GM12875 (cell line): ENCODE data around the gene GTF2H3.

Experiments
- H3K4me3 ChIP-seq: one replicate; pipeline ENCODE4 v1.5.1; 2011; ENCODE audit warnings: low read depth, low read length, control low read depth
- TF ChIP-seq, protein P1 (sequence below): IDR thresholded peaks from 2 replicates; pipeline ENCODE4 v1.5.1; 2011; ENCODE audit warnings: low read depth, mild to moderate bottlenecking, control low read depth, inconsistent platforms, low read length, moderate library complexity, borderline replicate concordance; ENCODE audit not compliant: insufficient read depth

GTF2H3 gene

DNA sequence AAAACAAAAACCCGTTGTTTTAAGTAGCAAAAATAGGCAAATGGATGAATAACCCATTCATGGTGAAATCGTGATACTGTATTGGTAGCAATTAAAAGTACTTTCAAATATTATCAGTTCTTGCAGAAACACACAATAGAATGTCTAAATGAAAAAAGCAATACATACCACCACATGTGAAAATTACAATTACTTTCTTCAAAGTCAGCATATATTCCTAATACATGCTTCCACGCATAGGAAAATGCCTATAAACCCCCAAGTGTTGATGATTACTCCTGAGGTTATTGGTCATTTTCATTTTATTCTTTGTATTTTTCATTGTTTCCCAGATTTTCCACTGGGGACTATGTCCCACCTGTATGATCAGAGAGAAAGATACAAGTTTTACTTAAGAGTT is 16.5 kb upstream of the GTF2H3 start:
- TF ChIP-seq, protein P1, sequence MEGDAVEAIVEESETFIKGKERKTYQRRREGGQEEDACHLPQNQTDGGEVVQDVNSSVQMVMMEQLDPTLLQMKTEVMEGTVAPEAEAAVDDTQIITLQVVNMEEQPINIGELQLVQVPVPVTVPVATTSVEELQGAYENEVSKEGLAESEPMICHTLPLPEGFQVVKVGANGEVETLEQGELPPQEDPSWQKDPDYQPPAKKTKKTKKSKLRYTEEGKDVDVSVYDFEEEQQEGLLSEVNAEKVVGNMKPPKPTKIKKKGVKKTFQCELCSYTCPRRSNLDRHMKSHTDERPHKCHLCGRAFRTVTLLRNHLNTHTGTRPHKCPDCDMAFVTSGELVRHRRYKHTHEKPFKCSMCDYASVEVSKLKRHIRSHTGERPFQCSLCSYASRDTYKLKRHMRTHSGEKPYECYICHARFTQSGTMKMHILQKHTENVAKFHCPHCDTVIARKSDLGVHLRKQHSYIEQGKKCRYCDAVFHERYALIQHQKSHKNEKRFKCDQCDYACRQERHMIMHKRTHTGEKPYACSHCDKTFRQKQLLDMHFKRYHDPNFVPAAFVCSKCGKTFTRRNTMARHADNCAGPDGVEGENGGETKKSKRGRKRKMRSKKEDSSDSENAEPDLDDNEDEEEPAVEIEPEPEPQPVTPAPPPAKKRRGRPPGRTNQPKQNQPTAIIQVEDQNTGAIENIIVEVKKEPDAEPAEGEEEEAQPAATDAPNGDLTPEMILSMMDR, result no peak
- H3K4me3 ChIP-seq, result no peak overlapping the region

DNA sequence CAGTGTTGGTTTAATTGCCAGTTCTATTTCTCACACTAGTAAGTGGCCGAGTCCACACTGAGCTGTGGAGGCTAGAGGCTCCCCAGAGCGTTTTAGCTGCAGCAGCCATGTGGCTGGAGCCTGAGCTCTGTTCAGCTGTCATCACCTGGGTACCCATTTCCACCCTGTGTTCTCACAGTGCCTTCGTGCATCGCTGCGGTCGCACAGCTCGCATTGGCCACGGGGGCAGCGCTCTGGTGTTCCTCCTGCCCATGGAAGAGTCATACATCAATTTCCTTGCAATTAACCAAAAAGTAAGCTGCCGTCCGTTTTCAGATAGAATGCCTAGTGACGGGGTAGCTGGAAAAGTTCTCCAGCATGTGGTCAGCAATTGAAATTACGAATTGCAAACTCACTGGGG is 16.0 kb upstream of the GTF2H3 start:
- TF ChIP-seq, protein P1, result no peak
- H3K4me3 ChIP-seq, result no peak overlapping the region

DNA sequence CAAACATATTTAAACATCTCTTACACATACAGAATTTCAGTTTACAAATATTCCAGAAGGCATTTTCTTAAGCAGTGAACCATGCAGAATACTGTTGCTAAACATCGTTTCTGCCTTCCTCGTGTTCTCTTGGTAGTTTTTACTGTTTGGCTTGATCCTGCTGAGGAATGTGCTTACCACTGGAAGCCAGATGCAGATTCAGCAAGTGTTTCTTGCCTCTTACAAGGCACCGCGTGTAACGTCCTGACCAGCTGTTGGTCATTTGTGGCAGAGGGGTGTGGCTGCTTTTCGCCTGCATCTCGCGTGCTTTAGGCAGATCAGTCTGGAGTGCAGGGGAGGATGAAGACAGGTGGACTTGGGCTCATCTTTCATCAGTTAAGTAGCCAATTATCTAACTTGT is 12.5 kb upstream of the GTF2H3 start:
- TF ChIP-seq, protein P1, result no peak

DNA sequence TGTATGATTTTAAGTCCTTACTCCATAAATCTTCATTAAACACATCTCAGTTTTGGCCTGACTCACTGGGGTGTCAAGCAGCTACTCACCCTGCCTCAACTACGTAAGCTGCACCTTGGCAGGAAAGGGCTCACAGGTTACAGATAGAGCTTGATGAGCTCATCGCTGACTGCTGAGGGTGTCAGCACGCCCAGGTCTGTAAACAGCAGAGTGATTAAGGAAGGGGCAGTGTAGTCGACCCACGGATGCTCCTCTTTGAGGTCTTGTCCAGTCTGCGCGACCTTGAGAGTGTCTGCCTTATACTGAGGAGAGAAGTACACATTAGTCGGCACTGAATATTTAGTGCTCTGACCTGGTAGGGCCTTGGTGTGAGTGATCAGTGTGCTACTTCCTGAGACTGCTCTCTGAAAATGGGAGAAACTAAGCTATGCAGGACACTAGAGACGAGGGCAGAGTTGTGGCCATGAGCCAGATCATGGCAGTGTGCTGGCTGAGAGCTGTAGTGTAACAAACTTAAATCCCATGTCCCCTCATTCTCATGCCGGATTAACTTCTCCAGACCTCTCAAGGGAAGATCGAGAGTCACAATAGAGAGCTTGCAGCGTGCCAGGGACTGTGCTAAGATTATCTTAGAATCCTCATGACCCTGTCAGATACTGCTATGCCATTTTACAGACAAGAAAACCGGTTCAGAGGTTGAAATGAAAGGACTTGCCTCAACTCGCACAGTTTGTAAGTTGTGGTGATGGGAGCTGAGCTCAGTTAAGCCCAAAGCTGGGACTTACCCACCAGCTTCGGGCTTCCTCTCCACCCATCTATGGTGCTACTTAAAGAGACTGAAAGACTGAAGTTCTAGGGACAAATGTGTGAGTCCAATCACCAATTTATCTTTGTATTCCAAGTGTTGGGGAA is 11.8 kb upstream of the GTF2H3 start:
- TF ChIP-seq, protein P1, result no peak
- no peak overlapping the region for H3K4me3 ChIP-seq

More for the DNA sequence above, 12.5 kb upstream of the GTF2H3 start:
- H3K4me3 ChIP-seq, result no peak overlapping the region

DNA sequence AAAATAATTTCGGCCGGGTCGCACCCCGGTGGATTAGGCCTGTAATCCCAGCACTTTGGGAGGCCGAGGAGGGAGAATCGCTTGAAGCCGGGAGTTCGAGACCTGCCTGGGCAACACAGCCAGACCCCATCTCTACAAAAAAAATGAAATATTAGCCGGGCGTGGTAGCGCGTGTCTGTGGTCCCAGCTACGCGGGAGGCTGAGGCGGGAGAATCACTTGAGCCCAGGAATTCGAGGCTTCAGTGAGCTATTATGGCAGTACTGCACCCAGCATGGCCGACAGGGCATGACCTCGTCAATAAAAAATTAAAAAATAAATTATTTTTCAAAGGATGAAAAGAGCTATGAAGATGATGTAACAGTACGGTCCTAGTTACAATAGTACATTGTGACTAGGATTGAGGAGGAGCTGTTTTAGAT is 523 bp downstream of the GTF2H3 start:
- H3K4me3 ChIP-seq, result peak overlapping the region; percentile 81
- TF ChIP-seq, protein P1, result no peak

DNA sequence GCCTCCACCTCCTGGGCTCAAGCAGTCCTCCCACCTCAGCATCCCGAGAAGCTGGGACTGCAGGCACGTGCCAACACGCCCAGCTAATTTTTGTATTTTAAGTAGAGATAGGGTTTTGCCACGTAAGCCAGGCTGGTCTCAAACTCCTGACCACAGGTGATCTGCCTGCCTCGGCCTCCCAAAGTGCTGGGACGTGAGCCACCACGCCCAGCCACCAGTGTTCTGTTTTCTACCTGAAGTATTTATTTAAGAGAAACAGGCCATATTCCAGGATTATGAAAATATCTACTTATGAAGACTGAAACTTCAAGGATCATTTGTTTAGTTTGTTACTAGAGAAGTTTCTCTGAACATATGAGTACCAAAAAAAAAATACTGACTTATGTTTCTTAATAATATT is 10.3 kb downstream of the GTF2H3 start:
- no peak overlapping the region for H3K4me3 ChIP-seq
- TF ChIP-seq, protein P1, result no peak

DNA sequence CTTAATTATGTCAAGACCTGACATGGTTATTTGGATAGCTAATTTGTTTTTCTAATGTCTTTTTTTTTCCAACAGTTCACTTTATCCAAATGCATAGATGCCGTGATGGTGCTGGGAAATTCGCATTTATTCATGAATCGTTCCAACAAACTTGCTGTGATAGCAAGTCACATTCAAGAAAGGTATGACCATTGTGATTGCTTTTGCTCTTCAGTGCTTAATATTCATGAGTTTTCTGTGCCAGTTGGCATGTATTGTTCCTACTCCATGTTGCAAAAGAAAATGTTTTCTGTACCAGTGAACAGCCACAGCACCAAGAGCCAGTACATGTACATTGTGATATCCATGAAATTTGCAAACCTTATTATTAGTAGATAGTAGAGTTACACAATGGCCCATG is 11.8 kb downstream of the GTF2H3 start:
- TF ChIP-seq, protein P1, result no peak
- no peak overlapping the region for H3K4me3 ChIP-seq
